Left lobe of liver (tissue), 2 donors: Measurements from ENCODE around the gene MMP13. TPM values are rescaled to one million over a fixed set of nuclear protein-coding genes. Genes with fewer than 3 reads are reported as not detected.

Source experiments
- ATAC-seq: fragments of 200-7000 bp; cut with Tn5 transposase; one replicate; pipeline ENCODE4 v1.9.1; 2020; ENCODE audit warnings: mild to moderate bottlenecking, moderate library complexity
- DNase-seq: peaks from one replicate; pipeline ENCODE4 v3.0.0-alpha.2; 2020; ENCODE audit warnings: low spot score
- total RNA-seq: library from RNA; stranded (reverse); gene quantifications from one replicate; pipeline ENCODE4 v1.2.1, GENCODE V29; 2021
- donor health status: DM: no; HTN: no; CAD: no; lungs with moderate emphysema.
- donor health status: DM: no; HTN: yes; CAD: no.

MMP13 gene
- total RNA-seq, 1 donor from 2014 or later = not detected

GRCh38 chr11:102936864-102937509 is 18.5 kb downstream of the MMP13 start:
- ATAC-seq (no peak), DNase-seq (no peak)

DNA sequence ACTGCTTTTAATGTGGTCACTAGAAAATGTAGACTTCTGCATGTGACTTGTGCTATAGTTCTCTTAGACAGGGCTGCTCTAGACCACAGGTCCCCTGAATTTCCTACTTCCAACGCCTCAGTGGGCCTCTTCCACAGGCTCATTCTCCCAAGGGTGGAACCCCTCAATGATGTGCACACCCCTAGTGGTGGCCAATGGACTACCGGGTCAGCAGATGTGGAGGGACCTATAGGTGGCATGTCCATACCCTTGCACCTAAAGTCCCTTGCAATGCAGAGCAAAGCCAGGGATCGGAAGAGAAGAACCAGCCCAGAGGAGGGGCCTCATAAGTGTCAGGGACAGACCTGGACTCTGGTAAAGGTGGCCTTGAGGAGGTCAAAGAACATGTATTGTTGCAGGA is 20.0 kb downstream of the MMP13 start:
- DNase-seq (no peak), ATAC-seq (no peak)

- ATAC-seq = no peak
These were observed 20.8 kb downstream of the MMP13 start for GRCh38 chr11:102934735-102935134.

DNA sequence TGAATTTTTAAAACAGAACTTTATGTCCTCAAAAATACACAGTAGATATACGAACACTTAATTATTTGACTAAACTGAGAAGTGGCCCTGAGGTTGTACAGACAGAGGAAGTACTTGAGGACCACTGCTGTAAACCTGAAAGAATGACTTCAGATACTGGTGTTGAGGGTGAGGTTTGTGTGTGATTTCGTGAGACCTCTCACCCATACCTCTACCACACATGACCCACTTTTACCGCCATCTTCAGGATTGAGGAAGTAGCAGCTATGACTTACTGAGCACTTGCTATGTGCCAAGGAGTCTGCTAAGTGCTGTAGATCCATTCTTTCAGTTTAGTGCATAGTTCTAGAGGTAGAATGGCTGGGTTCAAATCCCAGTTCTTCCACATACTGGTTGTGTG is 21.9 kb downstream of the MMP13 start:
- ATAC-seq = no peak
- no peak for DNase-seq

More at GRCh38 chr11:102934735-102935134, 20.8 kb downstream of the MMP13 start:
- no peak for DNase-seq

GRCh38 chr11:102932678-102933077 is 22.9 kb downstream of the MMP13 start:
- no peak for ATAC-seq
- no peak for DNase-seq

- DNase-seq = no peak
- no peak for ATAC-seq
These were observed 25.1 kb downstream of the MMP13 start for GRCh38 chr11:102930451-102930850.

DNA sequence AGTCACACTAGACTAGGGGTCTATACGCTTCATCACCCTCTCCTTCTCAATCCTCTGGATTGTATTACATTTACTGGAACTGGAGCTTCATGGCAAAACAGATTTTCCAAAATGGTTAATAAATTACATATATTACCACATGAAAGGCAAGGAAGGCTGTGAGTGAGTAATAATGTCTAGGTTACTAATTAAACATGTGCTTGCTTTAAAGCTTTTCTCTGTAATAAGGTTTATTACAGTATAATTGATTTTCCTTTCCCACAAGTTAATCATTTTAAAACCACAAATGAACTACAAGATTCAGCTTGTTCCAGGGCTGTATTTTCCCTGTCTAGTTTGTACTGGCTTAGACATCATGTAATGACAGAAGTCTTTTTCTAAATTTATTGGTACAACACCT is 25.6 kb downstream of the MMP13 start:
- DNase-seq (no peak), ATAC-seq (peak; percentile 65)

DNA sequence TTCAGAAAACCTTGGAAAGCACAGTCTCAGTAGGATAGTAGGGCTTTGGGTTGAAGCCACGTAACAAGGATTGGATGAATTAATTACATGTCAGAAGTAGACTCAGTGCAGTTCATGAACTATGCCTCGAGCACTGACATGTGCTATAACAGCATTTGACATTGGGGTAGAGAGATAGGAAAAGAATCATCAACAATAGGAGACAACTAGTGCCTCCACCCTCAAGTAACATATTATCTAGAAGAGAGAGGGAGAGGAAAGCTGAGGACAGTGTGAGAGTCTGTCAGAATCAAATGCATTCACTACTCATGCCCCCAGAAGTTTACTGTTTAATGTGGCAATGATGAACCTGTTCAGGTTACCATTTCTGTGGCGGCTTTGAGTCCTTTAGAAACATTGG is 26.4 kb downstream of the MMP13 start:
- ATAC-seq = no peak

GRCh38 chr11:102928247-102928646 is 27.3 kb downstream of the MMP13 start:
- DNase-seq (no peak), ATAC-seq (no peak)

More for the DNA sequence above, 26.4 kb downstream of the MMP13 start:
- DNase-seq = no peak

- ATAC-seq (no peak), DNase-seq (no peak)
These were observed 27.9 kb downstream of the MMP13 start for GRCh38 chr11:102927624-102927990.

- DNase-seq (no peak), ATAC-seq (no peak)
These were observed 28.4 kb downstream of the MMP13 start for GRCh38 chr11:102926961-102927623.

- no peak for ATAC-seq
- no peak for DNase-seq
These were observed 29.0 kb downstream of the MMP13 start for GRCh38 chr11:102926517-102926916.

DNA sequence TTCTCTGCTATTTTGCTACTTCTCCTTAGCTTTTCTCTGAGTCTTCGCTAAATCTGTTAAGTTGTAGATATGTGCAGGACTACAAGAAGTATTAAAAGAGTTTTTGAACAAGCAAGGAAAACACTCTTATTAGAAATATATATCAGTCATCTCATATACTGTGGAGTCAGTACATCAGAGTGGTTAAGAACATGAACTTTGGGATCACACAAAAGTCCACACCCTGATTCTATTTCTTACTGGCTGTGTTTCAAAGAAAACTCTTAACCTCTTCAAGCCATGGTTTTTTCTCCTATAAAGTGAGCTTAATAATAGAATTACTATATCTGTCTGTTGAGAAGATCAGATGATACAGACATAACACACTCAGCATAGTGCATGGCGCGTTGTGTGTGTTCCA is 29.5 kb downstream of the MMP13 start:
- DNase-seq = no peak
- no peak for ATAC-seq

DNA sequence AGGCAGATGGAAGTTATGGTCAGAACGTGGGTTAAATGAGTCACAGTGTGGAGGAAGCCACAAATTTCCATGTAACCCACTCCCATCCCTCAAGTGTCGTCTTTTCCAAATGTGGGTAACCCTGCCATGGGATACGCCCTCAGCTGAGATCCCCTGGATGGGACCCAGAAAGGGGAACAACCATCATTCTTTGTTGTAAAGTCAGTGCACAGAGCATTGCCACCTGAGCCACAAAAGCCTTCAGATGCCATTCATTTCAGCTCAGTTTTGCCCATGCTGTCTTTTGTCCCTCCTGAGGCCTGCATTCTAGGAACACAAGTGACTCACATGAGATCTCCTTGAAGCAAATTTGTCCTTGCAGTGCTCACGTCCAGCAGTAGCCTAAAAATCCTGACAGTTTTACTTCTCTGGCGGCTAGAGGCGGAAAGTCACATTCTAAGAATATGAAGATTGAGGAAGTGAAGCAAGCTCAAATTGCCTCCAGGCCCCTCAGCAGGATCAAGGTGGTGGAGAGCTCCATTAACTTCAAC is 30.6 kb downstream of the MMP13 start:
- DNase-seq = no peak
- ATAC-seq = no peak

DNA sequence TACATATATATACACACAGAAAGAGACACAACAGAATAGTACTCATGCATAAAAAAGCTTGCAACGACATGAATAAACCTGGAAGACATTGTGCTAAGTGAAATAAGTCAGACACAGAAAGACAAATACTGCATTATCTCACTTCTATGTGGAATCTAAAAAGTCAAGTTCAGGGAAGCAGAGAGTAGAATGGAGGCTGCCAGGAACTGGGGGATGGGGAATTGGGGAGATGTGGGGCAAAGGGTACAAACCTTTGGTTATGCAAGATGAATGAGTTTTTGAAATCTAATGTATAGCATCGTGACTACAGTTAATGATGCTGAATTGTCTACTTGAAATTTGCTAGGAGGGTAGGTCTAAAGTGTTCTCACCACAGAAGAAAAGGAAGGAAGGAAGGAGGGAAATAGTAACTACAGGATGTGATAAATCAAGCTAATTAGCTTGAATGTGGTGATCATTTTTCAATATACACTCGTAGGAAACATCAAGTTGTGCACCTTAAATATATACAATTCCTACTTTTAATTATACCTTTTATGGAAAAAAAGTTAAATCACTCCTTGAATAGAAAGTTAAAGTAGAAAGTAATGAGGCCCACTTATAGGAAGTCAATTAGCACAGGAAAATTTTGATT is 33.8 kb downstream of the MMP13 start:
- DNase-seq (no peak), ATAC-seq (peak; percentile 33)

DNA sequence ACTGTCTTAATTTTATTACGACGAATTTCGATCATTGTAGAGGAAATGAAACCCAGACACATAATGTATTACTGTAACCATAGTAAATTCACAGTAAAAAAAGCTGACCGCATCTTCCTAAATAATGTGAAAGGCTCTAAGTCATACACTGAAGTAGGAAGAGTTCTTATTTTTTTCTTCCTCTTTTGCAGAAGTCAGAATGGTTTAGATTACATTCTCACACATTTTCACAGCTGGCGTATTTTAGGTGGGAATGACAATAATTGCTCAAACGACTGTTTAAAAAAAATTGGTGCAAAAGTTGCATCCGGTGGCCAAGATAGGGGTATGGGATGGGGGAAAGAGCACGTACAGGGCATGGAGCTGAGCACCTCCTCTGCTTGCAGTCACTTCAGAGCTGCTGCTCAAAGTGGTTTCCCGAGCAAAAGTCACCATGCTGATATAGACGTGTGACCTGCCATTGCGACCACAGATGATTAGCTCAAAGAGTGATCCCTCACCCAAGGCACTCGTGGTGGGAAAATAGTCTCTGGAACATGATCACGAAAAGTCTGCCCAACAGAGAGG is 35.3 kb downstream of the MMP13 start:
- DNase-seq (no peak), ATAC-seq (no peak)

DNA sequence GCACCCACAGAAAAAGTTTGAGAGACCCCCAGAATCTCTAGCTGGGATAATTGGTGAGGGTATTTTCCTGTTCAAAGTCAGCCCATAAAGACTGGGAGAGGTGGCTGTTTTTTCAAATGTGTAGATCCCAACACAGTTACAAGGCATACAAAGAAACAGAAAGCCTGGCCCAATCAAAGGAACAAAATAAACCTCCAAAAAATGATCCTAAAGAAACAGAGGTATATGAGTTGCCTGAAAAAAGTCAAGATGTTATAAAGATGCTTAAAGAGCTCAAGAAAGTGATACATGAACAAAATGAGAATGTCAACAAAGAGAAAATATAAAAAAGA is 40.5 kb downstream of the MMP13 start:
- ATAC-seq = no peak
- no peak for DNase-seq

- peak; percentile 93 for ATAC-seq
- DNase-seq = peak; percentile 46
These were observed 41.1 kb downstream of the MMP13 start for GRCh38 chr11:102914238-102915043.

DNA sequence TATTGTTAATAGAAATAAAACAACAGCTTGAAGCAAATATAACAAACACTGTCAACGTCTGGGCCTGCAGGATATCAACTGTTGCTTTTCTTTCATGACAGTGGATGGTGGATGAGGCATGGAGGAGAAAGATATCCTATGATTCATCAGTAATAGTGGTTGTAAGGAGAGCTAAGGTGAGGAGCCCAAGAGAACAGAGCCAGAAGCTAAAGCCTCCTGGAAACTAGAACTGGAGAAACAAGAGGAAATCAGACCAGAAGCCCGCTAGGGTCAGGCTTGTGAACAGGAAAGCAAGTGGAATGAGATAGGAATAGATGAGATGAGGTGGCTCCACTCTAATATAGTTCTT is 43.1 kb downstream of the MMP13 start:
- DNase-seq = no peak
- ATAC-seq = no peak

- no peak for ATAC-seq
- no peak for DNase-seq
These were observed 43.6 kb downstream of the MMP13 start for GRCh38 chr11:102911758-102912481.
